GM23338 (cell line): ENCODE data around the gene KCNN3. TPM values are rescaled to one million over a fixed set of nuclear protein-coding genes. Genes with fewer than 3 reads are reported as not detected.

Experiments
- ATAC-seq: fragments of 200-7000 bp; cut with Tn5 transposase; 3 replicates; pipeline ENCODE4 v1.9.1; 2020
- DNase-seq: peaks from one replicate; pipeline ENCODE4 v3.0.0-alpha.2; 2015; ENCODE audit warnings: low spot score
- H2AFZ ChIP-seq: fragments of 200-600 bp; sonication (generic); 2 replicates; pipeline ENCODE4 v1.8.0; 2016; ENCODE audit warnings: antibody characterized with exemption, mild to moderate bottlenecking, moderate library complexity
- H3F3A ChIP-seq: fragments of 200-600 bp; sonication (generic); replicated peaks from 2 replicates; pipeline ENCODE4 v1.8.0; 2017; ENCODE audit warnings: antibody characterized with exemption, mixed run types, low read depth
- H3K27ac ChIP-seq: fragments of 200-600 bp; sonication (generic); 2 replicates; pipeline ENCODE4 v1.6.1; 2016; ENCODE audit warnings: low read depth
- H3K27me3 ChIP-seq: fragments of 200-600 bp; sonication (generic); 2 replicates; pipeline ENCODE4 v1.8.0; 2016; ENCODE audit warnings: mild to moderate bottlenecking, mixed run types, moderate library complexity; ENCODE audit not compliant: insufficient read depth
- H3K36me3 ChIP-seq: fragments of 200-600 bp; sonication (generic); 2 replicates; pipeline ENCODE4 v1.8.0; 2016; ENCODE audit warnings: mild to moderate bottlenecking; ENCODE audit not compliant: insufficient read depth
- H3K4me1 ChIP-seq: fragments of 200-600 bp; sonication (generic); 2 replicates; pipeline ENCODE4 v1.8.0; 2016; ENCODE audit warnings: mild to moderate bottlenecking, moderate library complexity; ENCODE audit not compliant: insufficient read depth
- H3K4me2 ChIP-seq: fragments of 200-600 bp; sonication (generic); 2 replicates; pipeline ENCODE4 v1.7.1; 2017; ENCODE audit warnings: mixed run types
- H3K4me3 ChIP-seq: fragments of 200-600 bp; sonication (generic); 2 replicates; pipeline ENCODE4 v1.6.1; 2016; ENCODE audit warnings: mixed run types
- H3K79me2 ChIP-seq: fragments of 200-600 bp; sonication (generic); replicated peaks from 2 replicates; pipeline ENCODE4 v1.8.0; 2017; ENCODE audit warnings: mild to moderate bottlenecking; ENCODE audit not compliant: insufficient read depth
- H3K9me2 ChIP-seq: fragments of 200-600 bp; sonication (generic); 2 replicates; pipeline ENCODE4 v1.8.0; 2017; ENCODE audit not compliant: insufficient read depth
- H4K20me1 ChIP-seq: fragments of 200-600 bp; sonication (generic); replicated peaks from 2 replicates; pipeline ENCODE4 v1.8.0; 2017; ENCODE audit warnings: mild to moderate bottlenecking; ENCODE audit not compliant: insufficient read depth
- H3K27ac Mint-ChIP-seq: 2 replicates; pipeline ENCODE4 v1.8.0; 2020; ENCODE audit warnings: inconsistent platforms, mild to moderate bottlenecking, moderate library complexity, mixed read lengths
- H3K27me3 Mint-ChIP-seq: 3 replicates; pipeline ENCODE4 v1.8.0; 2022; ENCODE audit warnings: low read depth, mild to moderate bottlenecking, moderate library complexity, mixed read lengths, inconsistent platforms; ENCODE audit not compliant: insufficient read depth, poor library complexity
- H3K36me3 Mint-ChIP-seq: 3 replicates; pipeline ENCODE4 v1.8.0; 2021; ENCODE audit warnings: low read depth, mild to moderate bottlenecking, inconsistent platforms, moderate library complexity, mixed read lengths
- H3K4me1 Mint-ChIP-seq: 3 replicates; pipeline ENCODE4 v1.8.0; 2020; ENCODE audit warnings: mild to moderate bottlenecking, inconsistent platforms, mixed read lengths
- H3K4me3 Mint-ChIP-seq: 3 replicates; pipeline ENCODE4 v1.8.0; 2021; ENCODE audit warnings: moderate library complexity, mild to moderate bottlenecking, inconsistent platforms, mixed read lengths
- H3K9me3 Mint-ChIP-seq: 3 replicates; pipeline ENCODE4 v1.8.0; 2020; ENCODE audit warnings: moderate library complexity, mild to moderate bottlenecking, inconsistent platforms, mixed read lengths
- CREB1 ChIP-seq: fragments of 250-450 bp; sonication (Bioruptor Pico); IDR thresholded peaks from 2 replicates; pipeline ENCODE4 v1.5.0; 2020; ENCODE audit warnings: low read depth, mild to moderate bottlenecking, moderate library complexity
- CTCF ChIP-seq, 2 experiments: fragments of 200-600 bp in 1 of 2; sonication (generic) in 1 of 2; conservative IDR thresholded peaks; 2 replicates each; pipeline versions ENCODE4 v1.5.1 to v1.6.1; 2016 to 2017; ENCODE audit warnings: antibody characterized with exemption in 2 of 2, low read depth in 2 of 2, mild to moderate bottlenecking in 2 of 2, moderate library complexity in 1 of 2
- ETS1 ChIP-seq: IDR thresholded peaks from 2 replicates; pipeline ENCODE4 v1.6.1; 2016; ENCODE audit warnings: antibody characterized with exemption
- EZH2phosphoT487 ChIP-seq: fragments of 200-600 bp; sonication (generic); IDR thresholded peaks from one replicate; pipeline ENCODE4 v1.8.1; 2018; ENCODE audit warnings: antibody characterized with exemption; ENCODE audit not compliant: unreplicated experiment
- JUNB ChIP-seq: IDR thresholded peaks from one replicate; pipeline ENCODE4 v1.6.1; 2016; ENCODE audit warnings: antibody characterized with exemption; ENCODE audit not compliant: unreplicated experiment
- NANOG ChIP-seq: IDR thresholded peaks from 2 replicates; pipeline ENCODE4 v1.6.1; 2016; ENCODE audit warnings: antibody characterized with exemption, borderline replicate concordance
- POLR2AphosphoS5 ChIP-seq: IDR thresholded peaks from 2 replicates; pipeline ENCODE4 v1.6.1; 2016; ENCODE audit warnings: antibody characterized with exemption, low read depth
- REST ChIP-seq: IDR thresholded peaks from one replicate; pipeline ENCODE4 v1.6.1; 2018; ENCODE audit warnings: antibody characterized with exemption; ENCODE audit not compliant: unreplicated experiment
- STAT1 ChIP-seq: IDR thresholded peaks from one replicate; pipeline ENCODE4 v1.6.1; 2016; ENCODE audit warnings: antibody characterized with exemption; ENCODE audit not compliant: unreplicated experiment
- ZNF114 ChIP-seq: fragments of 250-450 bp; sonication (Bioruptor Pico); IDR thresholded peaks from 2 replicates; pipeline ENCODE4 v1.5.0; 2020; ENCODE audit warnings: mild to moderate bottlenecking, moderate library complexity
- ZNF331 ChIP-seq: fragments of 250-450 bp; sonication (Bioruptor Pico); IDR thresholded peaks from 2 replicates; pipeline ENCODE4 v1.5.0; 2020; ENCODE audit warnings: low read depth, mild to moderate bottlenecking, moderate library complexity
- polyA plus RNA-seq: library from polyadenylated mRNA; unstranded; fragments of >200 nt; fragmentation: Nextera tagmentation; extraction: Ambion mirVana; gene quantifications from 2 replicates; pipeline ENCODE4 v1.2.1, GENCODE V29; 2016
- total RNA-seq: library from RNA; depleted of rRNA; stranded (reverse); fragments of >200 nt; shearing (Covaris generic); gene quantifications from 2 replicates; pipeline ENCODE4 v1.2.3, GENCODE V29; 2014

The KCNN3 gene
- total and polyA plus RNA-seq, 2 experiments from 2014 or later: 1.9 to 3.0 TPM

GRCh38 chr1:154874465-154874864, 4.4 kb upstream of the KCNN3 start:
- no peak for DNase-seq
- Histone ChIP-seq H3F3A (no peaks in the 10 kb centered on the region), H4K20me1 (no peaks in the 10 kb centered on the region), H3K36me3 (no peaks in the 10 kb centered on the region), H3K4me3 (no peak overlapping the region), H3K79me2 (no peaks in the 10 kb centered on the region), H2AFZ (no peak overlapping the region), H3K27me3 (peaks cover 2% of the 10 kb centered on the region; the same call in 1 of the 2 replicates), H3K4me1 (peaks cover 3% of the 10 kb centered on the region; the same call in 1 of the 2 replicates), H3K4me2 (no peak overlapping the region), H3K9me2 (no peaks in the 10 kb centered on the region), H3K27ac (no peak overlapping the region)
- no peak for ATAC-seq
- H3K27ac Mint-ChIP-seq: no peak overlapping the region
- peaks cover 19% of the 10 kb centered on the region for H3K27me3 Mint-ChIP-seq
- no peaks in the 10 kb centered on the region for H3K36me3 Mint-ChIP-seq
- peaks cover 22% of the 10 kb centered on the region for H3K4me1 Mint-ChIP-seq
- no peaks in the 10 kb centered on the region; the same call in 2 of the 3 replicates for H3K9me3 Mint-ChIP-seq
- no peak for TF ChIP-seq CTCF (conservative IDR thresholded peaks at IDR 0.05; ENCODE audit: low read depth in 2 of 2)
- no peak for TF ChIP-seq ZNF331 (CRISPR knock-in tag)
- no peak for TF ChIP-seq POLR2AphosphoS5
- no peak for TF ChIP-seq ETS1
- TF ChIP-seq CREB1 (CRISPR knock-in tag): no peak
- no peak for TF ChIP-seq EZH2phosphoT487
- no peak for TF ChIP-seq NANOG
- no peak for TF ChIP-seq JUNB
- TF ChIP-seq ZNF114: no peak
- no peak for TF ChIP-seq STAT1
- no peak for TF ChIP-seq REST
- no peak overlapping the region for H3K4me3 Mint-ChIP-seq
